K562 (cell line): ENCODE measurements around the gene ZNF200. TPM values are rescaled to one million over a fixed set of nuclear protein-coding genes. Genes with fewer than 3 reads are reported as not detected.

Source experiments
- ATAC-seq: fragments of 200-7000 bp; cut with Tn5 transposase; 3 replicates; pipeline ENCODE4 v1.9.1; 2020; ENCODE audit warnings: moderate library complexity
- BruUV-seq: library from RNA; stranded (reverse); fragments of 400-500 nt; replicated peaks from 2 replicates; lab custom pipeline; 2021; lab: Mats Ljungman, UMichigan
- CTCF ChIA-PET: fragments of 300-600 bp; formaldehyde crosslinking; extraction: SDS; loops from one replicate; lab custom pipeline; 2021; ENCODE audit warnings: low intra/inter-chr PET ratio; lab: Yijun Ruan, JAX
- POLR2A ChIA-PET: fragments of 300-600, 350-650 bp; sonication (Branson Sonifier 250); formaldehyde crosslinking; extraction: SDS; loops from one replicate; lab custom pipeline; 2021; ENCODE audit warnings: antibody characterized with exemption, inconsistent platforms; lab: Yijun Ruan, JAX
- DNase-seq, 4 experiments: peaks; one replicate each; pipeline versions ENCODE4 v3.0.0 to v3.0.0-alpha.2; 2011 to 2018; ENCODE audit warnings: low spot score in 3 of 4, mixed read lengths in 3 of 4; ENCODE audit errors: extremely low read depth in 1 of 4
- FAIRE-seq: peaks from 2 replicates; lab custom pipeline; 2011; peaks lifted over from hg19 to GRCh38; lab: Jason Lieb, UNC
- H2AFZ ChIP-seq: 2 replicates; pipeline ENCODE4 v1.6.0; 2011; ENCODE audit warnings: low read depth, low read length, control low read depth, inconsistent platforms
- H3K27ac ChIP-seq: fragments of 200-600 bp; 3 replicates; pipeline ENCODE4 v1.8.0; 2011; ENCODE audit warnings: low read depth, mild to moderate bottlenecking, control low read depth, inconsistent platforms, low read length, moderate library complexity, mixed read lengths; ENCODE audit errors: extremely low read depth
- H3K27me3 ChIP-seq, 2 experiments: fragments of 300-600 bp in 1 of 2; 2 replicates in 1 of 2; 3 replicates in 1 of 2; pipeline versions ENCODE4 v1.6.0 to v1.8.0; 2011; ENCODE audit warnings: inconsistent platforms in 2 of 2, low read length in 2 of 2, mild to moderate bottlenecking in 1 of 2, mixed read lengths in 1 of 2, moderate library complexity in 1 of 2; ENCODE audit not compliant: control insufficient read depth in 2 of 2, insufficient read depth in 2 of 2
- H3K36me3 ChIP-seq: fragments of 300-600 bp; 3 replicates; pipeline ENCODE4 v1.8.0; 2011; ENCODE audit warnings: mild to moderate bottlenecking, low read length, inconsistent platforms; ENCODE audit not compliant: control insufficient read depth, insufficient read depth
- H3K4me1 ChIP-seq, 2 experiments: fragments of 200-600 bp in 1 of 2; replicated peaks in 1 of 2; 2 replicates in 1 of 2; 3 replicates in 1 of 2; pipeline versions ENCODE4 v1.5.1 to v1.8.0; 2011; ENCODE audit warnings: inconsistent platforms in 2 of 2, low read length in 2 of 2, mild to moderate bottlenecking in 1 of 2, mixed read lengths in 1 of 2, moderate library complexity in 1 of 2; ENCODE audit not compliant: control insufficient read depth in 2 of 2, insufficient read depth in 2 of 2
- H3K4me2 ChIP-seq: 2 replicates; pipeline ENCODE4 v1.6.1; 2011; ENCODE audit warnings: low read length, control low read depth, inconsistent platforms, mixed read lengths; ENCODE audit not compliant: insufficient read depth
- H3K4me3 ChIP-seq: fragments of 200-600 bp; sonication (generic), shearing (Covaris generic); 2 replicates; pipeline ENCODE4 v1.5.1; 2016; ENCODE audit warnings: control low read depth, inconsistent platforms
- H3K79me2 ChIP-seq: fragments of 200-600 bp; 3 replicates; pipeline ENCODE4 v1.8.0; 2011; ENCODE audit warnings: low read length, inconsistent platforms; ENCODE audit not compliant: control insufficient read depth, insufficient read depth
- H3K9ac ChIP-seq, 2 experiments: 2 replicates each; pipeline versions ENCODE4 v1.6.0 to v1.6.1; 2011; ENCODE audit warnings: low read depth in 2 of 2, low read length in 2 of 2, control low read depth in 1 of 2, inconsistent platforms in 1 of 2, mild to moderate bottlenecking in 1 of 2, mixed read lengths in 1 of 2; ENCODE audit not compliant: insufficient read depth in 1 of 2
- H3K9me1 ChIP-seq: one replicate; pipeline ENCODE4 v1.6.0; 2011; ENCODE audit warnings: inconsistent platforms, mild to moderate bottlenecking, low read length, moderate library complexity; ENCODE audit not compliant: control insufficient read depth, insufficient read depth
- H3K9me3 ChIP-seq: replicated peaks from 2 replicates; pipeline ENCODE4 v1.5.1; 2011; ENCODE audit warnings: low read depth, low read length, inconsistent platforms; ENCODE audit not compliant: control insufficient read depth, insufficient read depth
- H4K20me1 ChIP-seq: replicated peaks from 2 replicates; pipeline ENCODE4 v1.6.1; 2011; ENCODE audit warnings: low read length, inconsistent platforms, mixed read lengths; ENCODE audit not compliant: control insufficient read depth, insufficient read depth
- CHCHD3 ChIP-seq: fragments of 250-450 bp; sonication (Bioruptor Pico); IDR thresholded peaks from 2 replicates; pipeline ENCODE4 v2.1.2; 2022; ENCODE audit warnings: mild to moderate bottlenecking
- CREB3 ChIP-seq: fragments of 450-650 bp; conservative IDR thresholded peaks from 2 replicates; pipeline ENCODE4 v1.6.1; 2016; ENCODE audit warnings: missing genetic modification characterization, low read depth, mild to moderate bottlenecking, missing compliant biosample characterization, moderate library complexity
- NR4A1 ChIP-seq, 2 experiments: fragments of 250-450 bp in 1 of 2; fragments of 450-650 bp in 1 of 2; sonication (Bioruptor Pico) in 1 of 2; IDR thresholded peaks; 2 replicates each; pipeline versions ENCODE4 v1.4.0 to v1.6.1; 2016 to 2020; ENCODE audit warnings: mild to moderate bottlenecking in 2 of 2, missing compliant biosample characterization in 1 of 2, missing genetic modification characterization in 1 of 2, moderate library complexity in 1 of 2
- RFX5 ChIP-seq: IDR thresholded peaks from 2 replicates; pipeline ENCODE4 v1.6.1; 2011; ENCODE audit warnings: low read depth, mild to moderate bottlenecking, improper control_type of control experiment, low read length
- ZBED1 ChIP-seq: IDR thresholded peaks from 2 replicates; pipeline ENCODE4 v1.6.1; 2014
- ZNF232 ChIP-seq: sonication (generic); formaldehyde crosslinking; IDR thresholded peaks from 2 replicates; pipeline ENCODE4 v1.8.0; 2022; ENCODE audit warnings: mild to moderate bottlenecking, missing genetic modification reagents
- ZNF511 ChIP-seq: sonication (generic); formaldehyde crosslinking; IDR thresholded peaks from 2 replicates; pipeline ENCODE4 v1.8.0; 2022; ENCODE audit warnings: mild to moderate bottlenecking, missing genetic modification reagents
- ZNF717 ChIP-seq: fragments of 250-450 bp; sonication (Bioruptor Pico); IDR thresholded peaks from 2 replicates; pipeline ENCODE4 v1.5.0; 2021
- WGBS: fragments of 100-300 bp; shearing (Covaris generic); methylation state at CpG from one replicate; pipeline ENCODE4 v1.1.6; 2016; ENCODE audit warnings: low coverage, mixed read lengths; ENCODE audit not compliant: insufficient coverage; ENCODE audit errors: missing lambda C conversion rate; 5-methylcytosine and 5-hydroxymethylcytosine counted together
- in situ Hi-C: fragments of 300-500 bp; cut with MboI; formaldehyde crosslinking; loops from 4 replicates; pipeline ENCODE4 v1.15.0; 2018; ENCODE audit warnings: inconsistent platforms, mixed read lengths
- intact Hi-C: fragments of 100-400 bp; cut with micrococcal nuclease; formaldehyde crosslinking; loops from 2 replicates; pipeline ENCODE4 v1.14.2; 2022
- polyA plus RNA-seq, 8 experiments: library from polyadenylated mRNA; depleted of rRNA in 4 of 8; stranded (reverse) in 5 of 8; unstranded in 3 of 8; fragments of >200 nt; fragmentation: Nextera tagmentation in 2 of 8; fragmentation: Illumina TruSeq in 1 of 8; extraction: Ambion mirVana in 2 of 8; extraction: Trizol in 1 of 8; gene quantifications; 2 replicates each; pipeline versions ENCODE4 v1.2.1 to v1.2.3, GENCODE V29; 2011 to 2014; ENCODE audit warnings: inconsistent platforms in 1 of 8, missing spikeins in 1 of 8
- total RNA-seq, 7 experiments: library from RNA; depleted of rRNA in 6 of 7; stranded (reverse); fragments of >200 nt in 6 of 7; fragmentation: Illumina TruSeq in 2 of 7; extraction: Trizol in 2 of 7; gene quantifications; 2 replicates each; pipeline versions ENCODE4 v1.2.1 to v1.2.3, GENCODE V29; 2011 to 2021; ENCODE audit warnings: low replicate concordance in 1 of 7

The ZNF200 gene
- total and polyA plus RNA-seq, 9 of the 15 experiments (the other 6 are each of a cell fraction or from before 2014, with no cell fraction given) = 4.8 to 14.5 (median 9.2) TPM

- Histone ChIP-seq H3K36me3 (no peaks in the 10 kb centered on the region), H2AFZ (no peak overlapping the region), H4K20me1 (no peaks in the 10 kb centered on the region), H3K9me3 (0 out of 2 replicates have a peak, but pooled peaks cover 2% of the 10 kb centered on the region), H3K27ac (no peak overlapping the region), H3K9me1 (no peaks in the 10 kb centered on the region), H3K4me1 (no peaks in the 10 kb centered on the region; a peak in 1 of 5 replicates), H3K27me3 (peaks cover 14 to 33% of the 10 kb centered on the region in 2 experiments), H3K4me2 (no peak overlapping the region), H3K4me3 (no peak overlapping the region), H3K79me2 (no peaks in the 10 kb centered on the region), H3K9ac (no peak overlapping the region)
- WGBS = 2% methylated on average over 11 of the region's 11 CpGs
- BruUV-seq = no TSS peak
- no peak for TF ChIP-seq RFX5
- TF ChIP-seq NR4A1 (CRISPR knock-in tag; IDR thresholded peaks at IDR 0.05) = no peak
- TF ChIP-seq NR4A1 (tag; IDR thresholded peaks at IDR 0.05) = no peak
- TF ChIP-seq ZBED1 = no peak
- no peak for TF ChIP-seq ZNF511
- no peak for TF ChIP-seq ZNF717
- no peak for TF ChIP-seq CHCHD3 (CRISPR knock-in tag)
- TF ChIP-seq ZNF232 (CRISPR knock-in tag) = no peak
- TF ChIP-seq CREB3 (tag) = no peak
- DNase-seq (no peak), FAIRE-seq (no peak), ATAC-seq (no peak)
- ChIA-PET POLR2A (no interaction called here), CTCF (no interaction called here)
- intact Hi-C loops = no loop called here
- in situ Hi-C loops = no loop called here
These were observed 19.2 kb downstream of the ZNF200 start for GRCh38 chr16:3215601-3216262.
